Esophagus muscularis mucosa (tissue), 4 donors: ENCODE data around the gene PHAF1.

Source experiments
- EP300 ChIP-seq: sonication (generic); formaldehyde crosslinking; IDR thresholded peaks from one replicate; pipeline ENCODE4 v1.6.1; 2017; ENCODE audit warnings: antibody characterized with exemption
- POLR2A ChIP-seq: fragments of 450-650 bp; IDR thresholded peaks from one replicate; pipeline ENCODE4 v1.6.1; 2017; ENCODE audit warnings: antibody characterized with exemption, moderate library complexity, mild to moderate bottlenecking, low read depth
- POLR2AphosphoS5 ChIP-seq, 2 donors: sonication (generic); formaldehyde crosslinking; IDR thresholded peaks; one replicate each; pipeline ENCODE4 v1.6.1; 2017; ENCODE audit warnings: antibody characterized with exemption in 2 of 2
- TF ChIP-seq, protein P1 (sequence below), 3 experiments: fragments of 200-600 bp in 2 of 3; fragments of 450-650 bp in 1 of 3; sonication (generic) in 2 of 3; IDR thresholded peaks; one replicate each; pipeline ENCODE4 v1.5.1; 2017 to 2019; ENCODE audit warnings: antibody characterized with exemption in 3 of 3, mild to moderate bottlenecking in 2 of 3, moderate library complexity in 1 of 3

DNA sequence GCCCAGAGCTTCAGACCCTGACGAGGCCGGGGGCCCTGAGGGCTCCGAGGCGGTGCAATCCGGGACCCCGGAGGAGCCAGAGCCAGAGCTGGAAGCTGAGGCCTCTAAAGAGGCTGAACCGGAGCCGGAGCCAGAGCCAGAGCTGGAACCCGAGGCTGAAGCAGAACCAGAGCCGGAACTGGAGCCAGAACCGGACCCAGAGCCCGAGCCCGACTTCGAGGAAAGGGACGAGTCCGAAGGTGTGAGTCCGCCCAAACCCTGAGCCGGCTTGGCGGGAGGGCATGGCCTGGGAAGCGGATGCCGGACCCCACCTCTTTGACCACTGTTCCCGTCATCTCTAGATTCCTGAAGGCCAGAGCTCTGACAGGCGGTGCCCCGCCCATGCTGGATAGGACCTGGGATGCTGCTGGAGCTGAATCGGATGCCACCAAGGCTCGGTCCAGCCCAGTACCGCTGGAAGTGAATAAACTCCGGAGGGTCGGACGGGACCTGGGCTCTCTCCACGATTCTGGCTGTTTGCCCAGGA lies 65.0 kb downstream of the PHAF1 start:
- TF ChIP-seq, protein P1, sequence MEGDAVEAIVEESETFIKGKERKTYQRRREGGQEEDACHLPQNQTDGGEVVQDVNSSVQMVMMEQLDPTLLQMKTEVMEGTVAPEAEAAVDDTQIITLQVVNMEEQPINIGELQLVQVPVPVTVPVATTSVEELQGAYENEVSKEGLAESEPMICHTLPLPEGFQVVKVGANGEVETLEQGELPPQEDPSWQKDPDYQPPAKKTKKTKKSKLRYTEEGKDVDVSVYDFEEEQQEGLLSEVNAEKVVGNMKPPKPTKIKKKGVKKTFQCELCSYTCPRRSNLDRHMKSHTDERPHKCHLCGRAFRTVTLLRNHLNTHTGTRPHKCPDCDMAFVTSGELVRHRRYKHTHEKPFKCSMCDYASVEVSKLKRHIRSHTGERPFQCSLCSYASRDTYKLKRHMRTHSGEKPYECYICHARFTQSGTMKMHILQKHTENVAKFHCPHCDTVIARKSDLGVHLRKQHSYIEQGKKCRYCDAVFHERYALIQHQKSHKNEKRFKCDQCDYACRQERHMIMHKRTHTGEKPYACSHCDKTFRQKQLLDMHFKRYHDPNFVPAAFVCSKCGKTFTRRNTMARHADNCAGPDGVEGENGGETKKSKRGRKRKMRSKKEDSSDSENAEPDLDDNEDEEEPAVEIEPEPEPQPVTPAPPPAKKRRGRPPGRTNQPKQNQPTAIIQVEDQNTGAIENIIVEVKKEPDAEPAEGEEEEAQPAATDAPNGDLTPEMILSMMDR (IDR thresholded peaks at IDR 0.05), result no peak
- TF ChIP-seq POLR2AphosphoS5 (IDR thresholded peaks at IDR 0.05) (no peak), EP300 (no peak), POLR2A (no peak)
